GM21423 (cell line): Measurements from ENCODE around the gene RASAL2.
"Not testable (repeated sequence)": the region's sequence is repeated elsewhere in the genome, so short reads cannot be mapped to it uniquely, and the experiment has no call there.

Experiments
- ATAC-seq: cut with Tn5 transposase; IDR thresholded peaks from one replicate; pipeline ENCODE4 v1.9.1; 2021; ENCODE audit warnings: mild to moderate bottlenecking, moderate library complexity; ENCODE audit not compliant: unreplicated experiment

Gene RASAL2

GRCh38 chr1:178109348-178110143, 15.6 kb downstream of the RASAL2 start:
- ATAC-seq, result no peak

DNA sequence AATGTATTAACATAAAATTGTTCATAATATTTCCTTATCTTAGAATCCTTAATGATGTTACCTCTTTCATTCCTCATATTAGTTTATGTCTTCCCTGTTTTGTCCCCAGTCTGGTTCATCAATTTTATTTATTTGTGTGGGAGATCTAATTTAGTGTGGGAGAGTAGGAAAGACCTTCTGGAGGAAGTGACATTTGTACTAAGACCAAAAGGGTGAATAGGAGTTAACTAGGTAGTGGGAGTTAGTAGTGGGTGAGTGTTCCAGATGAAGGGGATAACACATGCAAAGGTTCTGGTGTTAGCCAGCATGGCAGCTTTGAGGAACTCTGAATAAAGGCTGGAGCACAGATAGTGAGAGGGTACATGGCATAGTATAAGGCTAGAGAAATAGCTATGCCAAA, 21.4 kb downstream of the RASAL2 start:
- ATAC-seq, result no peak

- ATAC-seq, result no peak
These were observed 24.6 kb downstream of the RASAL2 start for GRCh38 chr1:178118524-178118923.

DNA sequence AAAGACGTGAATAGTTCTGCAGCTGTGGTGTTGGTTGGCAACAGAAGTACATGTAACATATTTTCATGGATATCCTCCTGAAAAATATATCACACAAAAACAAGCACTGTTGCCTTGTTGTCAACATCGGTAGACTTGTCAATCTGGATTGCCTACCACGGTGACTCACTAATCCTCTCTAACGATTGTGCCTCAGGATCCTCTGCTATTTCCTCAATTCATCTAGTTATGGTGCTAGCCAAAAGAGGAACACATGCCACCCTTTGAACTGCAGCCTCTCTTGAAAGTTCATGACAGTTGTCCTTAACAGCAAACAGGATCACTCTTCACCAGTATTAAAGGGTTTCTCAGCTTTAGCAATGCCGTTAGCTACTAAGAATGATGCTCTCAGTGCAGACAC, 25.7 kb downstream of the RASAL2 start:
- no peak for ATAC-seq

GRCh38 chr1:178120088-178120487, 26.2 kb downstream of the RASAL2 start:
- no peak for ATAC-seq

- not testable (repeated sequence) for ATAC-seq
These were observed 26.7 kb downstream of the RASAL2 start for GRCh38 chr1:178120520-178121052.

DNA sequence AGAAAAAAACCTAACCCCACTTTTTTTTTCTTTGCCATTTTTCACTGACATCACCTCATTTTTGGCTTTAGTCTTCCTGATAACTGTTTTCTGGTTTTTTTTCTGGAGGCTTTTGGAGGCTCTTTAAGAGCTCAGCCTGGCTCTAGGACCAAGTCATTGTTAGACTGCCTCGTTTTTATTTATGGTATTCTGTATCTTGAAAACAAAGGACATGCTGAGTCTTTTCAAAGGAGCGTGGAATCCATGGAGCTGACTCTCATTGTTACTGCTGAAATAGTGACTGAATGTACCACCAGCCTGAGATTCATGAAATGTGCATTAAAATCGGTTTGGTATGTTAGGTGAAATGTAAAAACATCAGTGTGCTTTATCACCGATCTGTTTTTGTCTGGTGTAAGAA, 28.0 kb downstream of the RASAL2 start:
- ATAC-seq, result no peak

DNA sequence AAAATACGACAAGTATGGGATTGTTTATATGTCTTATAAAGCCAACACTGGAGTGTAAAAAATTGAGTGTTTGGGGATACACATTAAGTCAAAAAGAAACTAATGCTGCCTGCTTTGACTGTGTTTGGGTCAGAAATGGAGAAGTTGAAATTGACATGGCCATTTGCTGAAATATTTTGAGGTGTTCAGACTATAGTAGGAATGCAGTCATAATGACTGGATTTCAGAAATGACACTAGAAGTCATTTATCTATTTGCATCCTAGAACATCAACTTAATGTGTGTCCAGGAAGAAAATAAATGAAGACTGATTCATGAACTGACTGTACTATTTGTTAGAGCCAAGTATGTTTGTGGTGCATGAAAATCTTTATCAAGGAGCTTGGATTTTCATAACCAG, 28.4 kb downstream of the RASAL2 start:
- ATAC-seq, result no peak

GRCh38 chr1:178124115-178124514, 30.2 kb downstream of the RASAL2 start:
- ATAC-seq, result no peak

DNA sequence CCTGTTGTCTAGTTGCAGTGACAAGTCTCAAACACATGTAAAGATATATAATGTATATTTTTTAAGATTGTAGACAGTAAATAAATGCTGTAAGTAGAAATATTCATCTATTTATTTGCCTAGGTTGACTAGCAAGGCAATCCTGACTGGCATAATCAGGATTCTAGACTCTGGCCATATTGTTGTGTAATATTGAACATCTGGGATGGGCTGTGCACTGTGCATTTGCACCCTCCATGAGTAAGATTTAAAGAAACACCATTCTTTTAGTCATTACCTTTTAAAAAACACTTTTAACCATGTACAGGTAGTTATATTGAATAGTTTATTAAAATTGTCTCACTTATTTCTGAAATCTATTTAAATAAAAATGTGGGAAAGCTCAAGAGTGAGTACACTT, 32.4 kb downstream of the RASAL2 start:
- ATAC-seq, result no peak

- peak; percentile 49 for ATAC-seq
These were observed 32.9 kb downstream of the RASAL2 start for GRCh38 chr1:178126741-178127185.

DNA sequence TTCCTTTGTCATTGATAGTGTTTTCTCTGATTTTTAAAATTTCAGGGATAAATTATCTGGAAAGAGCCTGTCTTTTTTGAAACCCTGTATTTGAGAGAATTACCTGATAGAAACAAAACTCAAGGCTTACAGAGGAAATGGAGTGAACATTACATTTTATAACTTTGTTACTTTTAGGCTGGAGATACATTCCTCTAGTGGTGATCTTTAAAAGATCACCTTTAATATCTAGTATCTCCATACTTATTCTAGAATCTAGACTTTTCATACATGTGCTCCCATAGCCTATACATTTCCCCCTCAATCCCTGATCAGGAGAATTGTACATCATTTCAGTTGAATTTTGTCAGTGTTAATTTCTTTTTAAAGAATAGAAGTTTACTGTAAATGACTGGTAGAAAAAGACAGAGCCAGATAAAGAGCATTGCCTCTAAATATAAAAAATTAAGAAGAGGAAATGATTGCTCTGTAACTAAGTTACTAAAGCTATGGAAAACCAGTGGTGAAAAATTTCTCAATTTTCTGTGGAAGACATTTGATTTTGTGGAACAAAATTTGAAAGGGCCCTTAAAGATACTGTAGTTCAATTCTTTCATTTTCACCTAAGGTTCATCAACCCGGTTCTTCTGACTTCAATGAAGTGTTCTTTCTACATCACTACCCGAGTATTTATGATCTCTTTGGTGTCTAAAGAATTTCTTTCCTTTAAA, 33.7 kb downstream of the RASAL2 start:
- ATAC-seq, result no peak

GRCh38 chr1:178133239-178133989, 39.5 kb downstream of the RASAL2 start:
- no peak for ATAC-seq

- ATAC-seq, result no peak
These were observed 40.2 kb downstream of the RASAL2 start for GRCh38 chr1:178134061-178134460.

GRCh38 chr1:178137238-178137637, 43.3 kb downstream of the RASAL2 start:
- ATAC-seq, result no peak

GRCh38 chr1:178142806-178143205, 48.9 kb downstream of the RASAL2 start:
- ATAC-seq, result no peak

GRCh38 chr1:178143730-178144690, 50.1 kb downstream of the RASAL2 start:
- no peak for ATAC-seq

- ATAC-seq, result no peak
These were observed 51.7 kb downstream of the RASAL2 start for GRCh38 chr1:178145605-178146004.

DNA sequence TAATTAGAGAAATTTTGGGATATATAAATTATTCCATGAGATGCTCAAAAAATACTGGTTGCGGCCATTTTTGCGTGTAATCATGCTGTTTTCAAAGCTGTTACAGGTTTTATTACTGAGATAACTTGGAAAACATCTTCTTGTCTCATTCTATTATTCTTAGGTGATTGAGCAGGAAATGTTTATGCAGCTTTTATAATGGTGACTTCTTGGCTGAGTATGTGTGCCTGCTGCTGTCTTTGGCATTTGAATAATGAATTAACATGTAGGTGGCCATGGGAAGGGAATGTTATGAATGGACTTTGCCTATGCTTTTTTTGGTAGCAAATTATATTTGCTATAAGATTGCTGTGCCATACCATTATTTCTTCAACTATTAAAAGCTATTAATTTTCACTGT, 52.5 kb downstream of the RASAL2 start:
- no peak for ATAC-seq

- ATAC-seq, result no peak
These were observed 56.7 kb downstream of the RASAL2 start for GRCh38 chr1:178150610-178151009.
